HG03439 (cell line): ENCODE data around the gene SOHLH2.

Experiments used
- ATAC-seq: cut with Tn5 transposase; IDR thresholded peaks from one replicate; pipeline ENCODE4 v1.9.1; 2021; ENCODE audit warnings: mild to moderate bottlenecking, moderate library complexity; ENCODE audit not compliant: unreplicated experiment

Gene SOHLH2, protein sequence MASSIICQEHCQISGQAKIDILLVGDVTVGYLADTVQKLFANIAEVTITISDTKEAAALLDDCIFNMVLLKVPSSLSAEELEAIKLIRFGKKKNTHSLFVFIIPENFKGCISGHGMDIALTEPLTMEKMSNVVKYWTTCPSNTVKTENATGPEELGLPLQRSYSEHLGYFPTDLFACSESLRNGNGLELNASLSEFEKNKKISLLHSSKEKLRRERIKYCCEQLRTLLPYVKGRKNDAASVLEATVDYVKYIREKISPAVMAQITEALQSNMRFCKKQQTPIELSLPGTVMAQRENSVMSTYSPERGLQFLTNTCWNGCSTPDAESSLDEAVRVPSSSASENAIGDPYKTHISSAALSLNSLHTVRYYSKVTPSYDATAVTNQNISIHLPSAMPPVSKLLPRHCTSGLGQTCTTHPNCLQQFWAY

GRCh38 chr13:36214163-36214921 lies at the start of gene SOHLH2:
TSS of gene SOHLH2 (minus strand) at chr13:36214556. CDS start at chr13:36214526, 30 bp downstream.
- ATAC-seq = no peak

GRCh38 chr13:36261976-36262375 lies 47.6 kb upstream of the SOHLH2 start:
- no peak for ATAC-seq

- ATAC-seq = no peak
Observed at GRCh38 chr13:36261011-36261410, 46.7 kb upstream of the SOHLH2 start.

GRCh38 chr13:36259361-36260137 lies 45.2 kb upstream of the SOHLH2 start:
- no peak for ATAC-seq

DNA sequence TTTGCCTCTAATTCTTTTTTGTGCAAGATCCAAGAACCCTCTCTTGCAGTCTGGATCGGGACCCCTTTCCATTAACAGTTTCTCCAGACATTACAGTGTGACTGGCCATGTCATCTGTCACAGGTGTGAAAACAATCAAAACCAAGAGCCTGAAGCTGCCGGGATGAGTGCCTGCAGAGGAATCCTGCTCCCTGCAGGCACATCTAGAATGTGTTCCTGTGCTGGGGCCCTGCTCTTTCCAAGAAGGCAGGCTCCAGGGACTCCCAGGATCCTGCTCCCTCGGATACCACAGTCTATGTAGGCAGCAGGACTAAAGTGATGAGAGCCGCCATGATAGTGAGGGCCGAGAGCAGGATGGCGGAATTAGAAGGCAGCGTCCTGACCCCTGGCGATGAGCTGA lies 44.5 kb upstream of the SOHLH2 start:
- ATAC-seq = no peak

DNA sequence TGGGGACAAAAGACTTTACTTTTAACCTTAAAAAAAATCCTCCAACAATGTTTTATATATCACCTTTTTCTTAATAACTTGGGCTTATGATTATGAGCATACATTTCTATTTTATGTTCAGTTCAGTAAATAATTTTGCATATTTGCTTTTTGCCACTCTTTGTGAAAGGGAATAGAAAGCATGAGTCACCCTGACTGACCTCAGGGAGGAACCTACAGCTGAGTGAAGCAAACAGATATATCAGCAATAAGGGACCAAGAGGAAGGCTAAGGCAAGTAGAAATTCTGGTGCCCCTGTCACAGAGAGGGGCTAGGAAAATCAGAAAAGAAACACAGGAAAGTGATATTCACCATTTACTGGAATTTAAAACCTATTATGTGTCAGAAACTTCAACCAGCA lies 37.2 kb upstream of the SOHLH2 start:
- no peak for ATAC-seq

DNA sequence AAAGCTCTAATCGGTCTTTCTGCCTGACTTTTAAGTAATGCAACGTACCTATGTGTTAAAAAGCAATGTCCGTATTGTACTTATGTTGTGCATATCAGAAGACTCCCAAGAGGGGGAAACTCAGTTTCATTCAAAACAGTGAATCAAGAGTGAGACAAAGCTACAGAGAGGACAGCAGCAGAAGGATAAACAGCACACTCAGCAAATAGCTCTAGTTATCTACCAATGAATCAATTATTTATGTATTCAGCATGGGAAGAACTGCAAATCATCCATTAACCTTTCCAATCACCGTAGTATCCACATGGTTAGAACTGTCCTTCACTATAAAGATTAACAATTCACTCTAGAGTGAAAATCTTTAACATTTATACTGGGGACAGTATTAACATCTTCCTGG lies 36.7 kb upstream of the SOHLH2 start:
- no peak for ATAC-seq

- ATAC-seq = no peak
Observed at GRCh38 chr13:36248700-36249099, 34.3 kb upstream of the SOHLH2 start.

DNA sequence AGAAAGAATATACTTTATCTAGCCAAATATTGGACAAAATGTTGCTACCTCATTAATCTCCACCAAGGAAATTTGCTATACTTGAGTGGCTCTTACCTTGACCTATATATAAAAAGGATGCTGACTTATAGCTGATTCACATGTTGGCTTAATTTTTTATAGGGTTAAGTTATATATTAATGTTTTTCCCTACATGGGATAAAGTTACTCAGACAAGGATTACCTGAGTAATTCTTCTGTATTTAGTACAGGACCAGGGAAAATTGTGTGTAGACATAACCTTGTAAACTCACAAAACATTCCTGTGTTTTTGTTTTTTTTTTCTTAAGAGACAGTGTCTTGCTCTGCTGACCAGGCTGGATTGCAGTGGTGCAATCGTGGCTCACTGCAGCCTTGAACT lies 30.6 kb upstream of the SOHLH2 start:
- ATAC-seq = no peak

DNA sequence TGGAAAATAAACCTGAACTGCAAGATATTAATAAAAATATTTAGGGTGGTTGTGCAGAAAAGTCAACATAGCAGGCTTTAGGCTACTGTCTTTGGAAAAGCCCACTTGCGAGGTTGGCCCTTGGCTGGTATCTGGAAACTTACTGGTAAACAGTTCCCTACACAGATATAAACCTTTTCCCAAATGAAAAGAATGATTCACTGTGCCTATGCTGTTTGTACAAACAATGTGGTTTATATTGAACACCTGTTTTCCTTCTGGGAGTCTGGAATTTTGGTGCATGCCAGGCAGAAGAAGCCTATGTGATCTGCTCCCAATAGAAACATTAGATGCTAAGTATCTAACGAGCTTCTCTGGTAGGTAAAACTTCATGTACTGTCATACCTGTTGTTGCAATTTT lies 29.7 kb upstream of the SOHLH2 start:
- ATAC-seq = no peak

DNA sequence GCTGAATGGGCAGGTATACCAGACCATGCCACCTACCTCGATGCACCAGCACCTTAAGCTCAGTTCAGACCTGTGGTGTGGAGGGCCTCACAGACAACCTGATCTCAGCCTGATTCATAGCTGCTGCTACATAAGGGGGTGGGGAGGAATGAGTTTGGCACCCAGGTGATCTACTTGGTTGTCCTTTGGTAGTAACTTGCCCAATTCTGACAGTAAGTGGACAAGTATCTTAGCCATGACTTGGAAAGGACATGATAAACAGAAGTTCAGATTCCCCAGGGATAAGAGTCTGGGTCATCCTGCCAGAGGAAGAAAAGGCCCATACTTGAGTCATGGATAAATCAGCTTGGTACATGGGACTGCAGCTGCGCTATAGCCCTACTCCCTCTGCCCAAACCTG lies 28.4 kb upstream of the SOHLH2 start:
- ATAC-seq = no peak

DNA sequence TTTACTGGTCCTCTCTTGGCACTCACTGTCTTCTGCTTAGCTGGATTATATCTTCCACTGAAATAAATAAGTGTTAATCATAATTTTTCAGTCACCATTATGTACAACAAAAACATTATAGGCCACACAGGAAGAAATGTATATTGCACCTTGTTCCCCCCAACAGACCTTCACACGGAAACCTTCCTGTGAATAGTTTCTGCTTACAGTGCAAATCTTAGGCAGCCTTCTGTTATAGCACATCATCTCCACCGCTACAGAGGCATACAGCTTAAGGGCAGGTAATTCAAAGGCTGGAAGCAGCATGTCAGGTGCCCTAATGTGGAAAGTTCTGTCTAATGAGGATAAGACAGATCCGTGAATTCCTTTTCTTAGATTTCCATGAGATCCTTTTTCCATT lies 16.9 kb upstream of the SOHLH2 start:
- ATAC-seq = no peak

- ATAC-seq = no peak
Observed at GRCh38 chr13:36224730-36225129, 10.4 kb upstream of the SOHLH2 start.

- ATAC-seq = no peak
Observed at GRCh38 chr13:36219883-36220282, 5.5 kb upstream of the SOHLH2 start.

DNA sequence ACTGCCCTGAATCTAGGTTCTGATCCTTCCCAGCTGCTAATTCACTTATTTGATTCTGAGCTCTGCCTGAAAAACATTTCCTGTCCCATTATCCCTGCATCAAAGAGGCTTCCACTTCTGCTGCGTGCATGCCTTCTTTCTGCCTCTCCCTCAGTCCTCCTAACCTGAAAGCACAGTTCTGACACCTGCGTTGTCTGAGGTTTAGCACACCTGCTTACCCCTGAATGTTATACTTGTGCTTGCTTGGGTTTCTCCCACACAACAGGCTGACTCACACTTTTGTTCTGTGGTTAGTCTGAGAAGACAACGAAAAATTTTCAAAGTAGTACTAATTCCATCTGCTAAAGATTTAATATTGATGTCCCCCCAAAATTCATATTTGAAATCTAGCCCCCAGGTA lies 3.1 kb upstream of the SOHLH2 start:
- ATAC-seq = no peak

DNA sequence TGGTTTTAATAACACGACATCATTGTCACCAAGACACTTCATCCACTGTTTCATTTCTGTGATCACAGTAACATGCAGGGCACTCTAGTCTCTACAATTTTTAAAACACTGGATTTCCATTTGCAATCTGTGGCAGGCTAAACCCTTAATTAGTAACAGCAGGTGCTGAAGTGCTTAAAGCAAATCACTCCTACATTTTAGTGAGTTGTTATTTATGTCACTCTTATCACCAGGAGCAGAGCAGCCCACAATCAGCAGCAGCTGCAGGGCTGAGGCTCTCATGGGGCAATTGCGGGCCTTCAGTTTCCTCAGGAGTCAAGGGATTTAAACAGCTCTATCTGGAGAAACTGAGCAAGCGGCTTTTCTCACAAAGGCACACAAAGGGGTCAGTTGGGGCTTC lies 1.6 kb downstream of the SOHLH2 start:
- ATAC-seq = no peak

GRCh38 chr13:36211567-36211966 lies 2.8 kb downstream of the SOHLH2 start:
- ATAC-seq = no peak

DNA sequence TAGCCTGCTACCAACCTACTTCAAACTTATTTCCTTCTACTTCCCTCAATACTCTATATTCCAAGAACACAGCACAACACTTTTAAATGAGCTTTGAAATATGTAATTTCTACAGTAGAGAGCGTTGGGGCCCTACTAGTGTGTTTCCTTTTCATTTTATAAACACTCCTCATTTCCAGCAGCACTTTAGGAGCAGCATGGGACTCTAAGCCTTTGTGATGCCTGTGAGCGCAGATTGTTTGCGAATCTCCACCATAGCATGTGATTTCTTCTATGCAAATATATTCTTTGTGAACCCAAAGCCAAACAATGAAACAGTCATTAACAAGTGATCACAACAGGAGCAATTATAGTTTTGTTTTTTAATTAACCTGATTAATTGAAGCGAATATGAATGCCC lies 3.6 kb downstream of the SOHLH2 start:
- ATAC-seq = no peak

- no peak for ATAC-seq
Observed at GRCh38 chr13:36207672-36208071, 6.7 kb downstream of the SOHLH2 start.

DNA sequence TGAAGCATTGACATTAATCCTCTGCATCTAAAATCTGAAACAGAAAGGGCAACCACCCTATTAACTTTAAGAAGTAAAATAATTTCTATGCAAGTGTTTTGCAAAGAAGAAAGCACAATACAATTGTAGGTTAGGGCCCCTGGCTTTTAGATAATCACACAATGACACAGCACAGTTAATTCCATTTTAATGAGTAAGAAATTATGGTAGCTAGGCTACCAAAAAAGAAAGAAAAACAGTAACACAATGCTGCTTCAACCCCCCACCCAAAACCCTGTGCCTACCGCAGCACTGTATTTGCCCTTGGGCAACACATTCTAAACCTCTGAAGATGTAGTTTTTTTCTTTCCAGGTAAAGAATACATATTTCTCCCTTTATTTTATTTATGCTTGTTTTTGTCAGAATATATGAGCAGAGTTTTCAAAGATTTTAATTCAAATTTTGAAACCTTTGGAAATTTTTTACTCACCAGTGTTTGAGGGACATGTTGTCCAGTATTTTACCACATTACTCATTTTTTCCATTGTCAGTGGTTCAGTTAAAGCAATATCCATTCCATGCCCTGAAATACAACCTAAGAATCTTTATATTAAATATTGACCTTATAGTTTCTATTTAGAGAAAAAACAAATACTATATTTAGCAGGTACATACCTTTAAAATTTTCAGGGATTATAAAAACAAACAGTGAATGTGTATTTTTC lies 21.1 kb downstream of the SOHLH2 start:
- no peak for ATAC-seq

DNA sequence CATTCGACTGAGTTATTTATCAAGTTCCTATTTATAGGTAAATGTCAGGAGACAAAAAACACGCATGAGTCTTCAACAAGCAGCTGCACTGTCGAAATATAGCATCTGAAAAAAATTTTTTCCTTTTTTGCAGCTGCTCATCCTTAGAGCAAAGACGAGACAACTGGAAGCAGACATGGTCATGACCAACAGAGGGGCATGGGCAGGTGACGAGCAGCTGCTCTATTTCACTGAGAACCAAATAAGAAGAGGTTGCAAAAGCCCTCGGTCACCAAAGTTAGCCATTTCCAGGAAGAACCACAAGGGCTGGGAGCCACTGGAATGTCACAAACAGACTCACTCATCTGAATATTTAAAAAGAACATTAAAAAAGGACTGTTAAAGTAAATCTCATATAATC lies 22.2 kb downstream of the SOHLH2 start:
- no peak for ATAC-seq
